ENCODE data around the gene MTA3. TPM values are rescaled to one million over a fixed set of nuclear protein-coding genes. Genes with fewer than 3 reads are reported as not detected.
"Not testable (repeated sequence)": the region's sequence is repeated elsewhere in the genome, so short reads cannot be mapped to it uniquely, and the experiment has no call there.

MTA3 gene
- total RNA-seq, 1 donor from 2014 or later, result 26.8 TPM

DNA sequence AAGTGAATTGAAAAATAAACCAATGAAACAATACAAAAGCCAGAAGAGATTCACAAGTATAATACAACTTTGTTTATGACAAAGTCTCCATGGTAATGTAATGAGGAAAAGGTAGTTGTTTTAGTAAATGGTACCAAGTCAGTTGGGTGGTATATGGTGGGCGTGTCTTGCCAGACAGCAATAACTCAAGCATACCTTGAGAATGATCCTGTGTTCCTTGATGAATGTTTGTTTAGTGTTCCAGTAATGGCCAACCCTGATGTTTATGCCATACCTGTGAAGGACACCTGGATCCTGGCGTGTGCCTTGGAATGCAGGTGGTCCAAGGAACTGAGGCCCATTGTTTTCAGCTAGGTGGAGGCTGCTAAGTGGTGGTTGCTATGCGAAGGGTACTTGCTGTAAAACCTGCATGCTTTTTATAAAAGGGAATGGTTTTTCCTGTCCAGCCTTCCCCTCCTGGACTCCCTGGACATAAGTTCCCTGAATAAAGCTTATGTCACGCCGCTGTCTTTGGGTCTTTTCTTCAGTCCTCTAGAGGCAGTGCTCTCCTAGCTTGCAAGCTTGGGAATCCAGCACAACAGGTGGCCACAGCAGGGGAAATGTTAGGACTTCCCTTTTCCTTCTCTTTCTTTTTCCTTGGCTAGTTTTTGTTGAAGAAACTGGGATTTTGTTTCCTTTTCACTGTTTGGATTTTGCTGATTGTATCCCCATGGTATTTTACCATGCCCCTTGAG, 54.7 kb downstream of the MTA3 start:
- DNase-seq, result no peak
- no peaks in the 10 kb centered on the region for H3K9me3 Mint-ChIP-seq
- TF ChIP-seq, protein P1, sequence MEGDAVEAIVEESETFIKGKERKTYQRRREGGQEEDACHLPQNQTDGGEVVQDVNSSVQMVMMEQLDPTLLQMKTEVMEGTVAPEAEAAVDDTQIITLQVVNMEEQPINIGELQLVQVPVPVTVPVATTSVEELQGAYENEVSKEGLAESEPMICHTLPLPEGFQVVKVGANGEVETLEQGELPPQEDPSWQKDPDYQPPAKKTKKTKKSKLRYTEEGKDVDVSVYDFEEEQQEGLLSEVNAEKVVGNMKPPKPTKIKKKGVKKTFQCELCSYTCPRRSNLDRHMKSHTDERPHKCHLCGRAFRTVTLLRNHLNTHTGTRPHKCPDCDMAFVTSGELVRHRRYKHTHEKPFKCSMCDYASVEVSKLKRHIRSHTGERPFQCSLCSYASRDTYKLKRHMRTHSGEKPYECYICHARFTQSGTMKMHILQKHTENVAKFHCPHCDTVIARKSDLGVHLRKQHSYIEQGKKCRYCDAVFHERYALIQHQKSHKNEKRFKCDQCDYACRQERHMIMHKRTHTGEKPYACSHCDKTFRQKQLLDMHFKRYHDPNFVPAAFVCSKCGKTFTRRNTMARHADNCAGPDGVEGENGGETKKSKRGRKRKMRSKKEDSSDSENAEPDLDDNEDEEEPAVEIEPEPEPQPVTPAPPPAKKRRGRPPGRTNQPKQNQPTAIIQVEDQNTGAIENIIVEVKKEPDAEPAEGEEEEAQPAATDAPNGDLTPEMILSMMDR (IDR thresholded peaks at IDR 0.05), result no peak
- H3K27me3 Mint-ChIP-seq, result no peaks in the 10 kb centered on the region
- H3K4me1 Mint-ChIP-seq, result no peaks in the 10 kb centered on the region
- ATAC-seq (ENCODE audit: low read depth), result no peak
- ChIA-PET CTCF (no interaction called here), POLR2A (no interaction called here)
- peaks cover 19% of the 10 kb centered on the region for H3K36me3 Mint-ChIP-seq (ENCODE audit: low read depth)
- intact Hi-C loops (cut with micrococcal nuclease), result no loop called here
- no peak overlapping the region for H3K4me3 Mint-ChIP-seq
- H3K27ac Mint-ChIP-seq, result no peak overlapping the region

DNA sequence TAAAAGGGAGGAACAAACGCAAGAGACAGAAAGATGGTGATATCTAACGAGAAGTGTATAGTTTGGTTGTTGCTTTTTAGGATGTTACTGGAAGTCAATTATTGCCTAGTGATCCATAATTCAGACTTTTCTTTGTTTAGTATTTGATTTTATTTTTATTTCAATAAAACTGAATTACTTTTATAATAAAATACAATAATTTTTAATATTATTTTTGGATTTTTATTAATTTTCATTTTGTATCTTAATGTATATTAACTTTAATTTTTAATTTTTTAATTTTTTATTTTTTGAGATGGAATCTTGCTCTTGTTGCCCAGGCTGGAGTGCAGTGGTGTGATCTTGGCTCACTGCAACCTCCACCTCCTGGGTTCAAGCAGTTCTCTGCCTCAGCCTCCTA, 55.6 kb downstream of the MTA3 start:
- no peaks in the 10 kb centered on the region for H3K9me3 Mint-ChIP-seq
- no peak overlapping the region for H3K4me3 Mint-ChIP-seq
- ATAC-seq (ENCODE audit: low read depth) (no peak), DNase-seq (no peak)
- peaks cover 12% of the 10 kb centered on the region for H3K36me3 Mint-ChIP-seq (ENCODE audit: low read depth)
- H3K4me1 Mint-ChIP-seq, result no peaks in the 10 kb centered on the region
- intact Hi-C loops (cut with micrococcal nuclease), result no loop called here
- H3K27me3 Mint-ChIP-seq, result no peaks in the 10 kb centered on the region
- no peak overlapping the region for H3K27ac Mint-ChIP-seq
- TF ChIP-seq, protein P1 (IDR thresholded peaks at IDR 0.05), result no peak
- POLR2A ChIA-PET, result no interaction called here
- CTCF ChIA-PET, result no interaction called here

DNA sequence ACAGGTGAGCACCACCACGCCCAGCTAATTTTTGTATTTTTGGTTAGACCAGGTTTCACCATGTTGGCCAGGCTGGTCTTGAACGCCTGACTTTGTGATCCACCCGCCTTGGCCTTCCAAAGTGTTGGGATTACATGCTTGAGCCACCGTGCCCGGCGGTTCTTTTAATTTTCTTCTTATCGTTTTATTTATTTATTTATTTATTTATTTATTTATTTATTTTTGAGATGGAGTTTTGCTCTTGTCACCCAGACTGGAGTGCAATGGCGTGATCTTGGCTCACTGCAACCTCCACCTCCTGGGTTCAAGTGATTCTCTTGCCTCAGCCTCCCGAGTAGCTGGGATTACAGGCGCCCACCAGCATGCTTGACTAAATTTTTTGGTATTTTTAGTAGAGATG, 59.6 kb downstream of the MTA3 start:
- H3K4me3 Mint-ChIP-seq; ATAC-seq (ENCODE audit: low read depth); POLR2A ChIA-PET; H3K27me3 Mint-ChIP-seq; H3K9me3 Mint-ChIP-seq; CTCF ChIA-PET; intact Hi-C loops (cut with micrococcal nuclease); H3K36me3 Mint-ChIP-seq (ENCODE audit: low read depth); H3K4me1 Mint-ChIP-seq; DNase-seq; H3K27ac Mint-ChIP-seq: not testable (repeated sequence)

DNA sequence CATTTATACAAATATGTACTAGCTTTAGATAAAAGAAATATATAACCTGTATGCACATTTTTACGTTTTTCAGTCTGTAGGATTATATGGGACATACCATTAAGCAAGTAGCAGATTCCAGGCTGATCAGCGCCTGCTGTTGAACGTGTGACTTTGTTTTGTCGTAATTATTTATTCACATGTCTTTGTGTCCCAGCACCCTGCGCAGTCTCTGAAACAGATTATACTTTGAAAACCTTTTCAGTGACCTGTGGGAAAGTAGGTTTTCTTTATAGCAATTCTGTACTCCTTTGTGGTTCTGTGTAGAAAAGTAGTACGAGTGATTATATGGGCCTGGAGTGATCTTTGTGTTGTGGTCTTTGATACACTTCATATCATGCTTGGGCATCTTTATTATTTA, 68.5 kb downstream of the MTA3 start:
- DNase-seq, result no peak
- intact Hi-C loops (cut with micrococcal nuclease), result no loop called here
- Mint-ChIP-seq H3K4me3 (no peak overlapping the region), H3K9me3 (no peaks in the 10 kb centered on the region), H3K4me1 (peaks cover 8% of the 10 kb centered on the region), H3K27ac (no peak overlapping the region), H3K27me3 (no peaks in the 10 kb centered on the region), H3K36me3 (ENCODE audit: low read depth) (peaks cover 8% of the 10 kb centered on the region)
- no peak for ATAC-seq (ENCODE audit: low read depth)
- ChIA-PET POLR2A (no interaction called here), CTCF (no interaction called here)
- TF ChIP-seq, protein P1 (IDR thresholded peaks at IDR 0.05), result no peak

DNA sequence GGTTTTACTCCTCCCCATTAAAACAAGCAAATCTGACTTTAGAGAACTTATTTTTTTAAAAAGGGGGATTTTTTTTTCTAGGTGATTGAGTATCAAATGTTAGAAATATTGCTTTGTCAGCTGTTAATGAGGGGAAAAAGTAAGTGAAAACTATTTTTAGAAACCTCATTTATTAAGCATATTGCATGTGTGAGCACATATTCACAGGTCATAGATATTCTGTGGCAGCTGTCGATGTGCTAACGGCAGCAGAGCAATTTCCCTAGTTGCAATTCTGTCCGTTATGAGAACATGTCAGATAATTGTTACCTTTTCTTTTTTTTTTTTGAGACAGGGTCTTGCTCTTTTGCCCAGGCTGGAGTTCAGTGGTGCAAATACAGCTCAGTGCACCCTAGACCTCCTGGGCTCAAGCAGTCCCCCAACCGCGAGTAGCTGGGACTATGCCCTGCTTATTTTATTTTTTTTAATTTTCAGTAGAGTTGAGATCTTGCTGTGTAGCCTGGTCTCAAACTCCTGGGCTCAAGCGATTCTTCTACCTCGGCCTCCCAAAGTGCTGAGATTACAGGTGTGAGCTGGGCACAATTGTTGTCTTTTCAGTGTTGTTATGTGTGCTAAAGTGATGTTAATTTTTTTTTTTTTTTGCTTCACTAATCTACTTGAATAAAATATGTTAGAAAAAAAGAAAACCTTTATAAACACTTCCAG, 69.8 kb downstream of the MTA3 start:
- Mint-ChIP-seq H3K27ac (no peak overlapping the region), H3K9me3 (no peaks in the 10 kb centered on the region), H3K4me3 (no peak overlapping the region), H3K4me1 (peaks cover 8% of the 10 kb centered on the region), H3K36me3 (ENCODE audit: low read depth) (peaks cover 11% of the 10 kb centered on the region), H3K27me3 (no peaks in the 10 kb centered on the region)
- intact Hi-C loops (cut with micrococcal nuclease), result no loop called here
- TF ChIP-seq, protein P1 (IDR thresholded peaks at IDR 0.05), result no peak
- ChIA-PET POLR2A (no interaction called here), CTCF (no interaction called here)
- no peak for DNase-seq
- no peak for ATAC-seq (ENCODE audit: low read depth)

Measured in activated B cell treated with CpG ODN at 0.5 μM for 24 hours (primary cell).